NOMO-1 treated with DMSO at 0.1 percent for 48 hours (cell line): Measurements from ENCODE around the gene SCAMP5.

Experiments
- DNase-seq: peaks from one replicate; lab custom pipeline; 2025; ENCODE audit not compliant: unreplicated experiment; lab: John Stamatoyannopoulos, UW

Gene SCAMP5

DNA sequence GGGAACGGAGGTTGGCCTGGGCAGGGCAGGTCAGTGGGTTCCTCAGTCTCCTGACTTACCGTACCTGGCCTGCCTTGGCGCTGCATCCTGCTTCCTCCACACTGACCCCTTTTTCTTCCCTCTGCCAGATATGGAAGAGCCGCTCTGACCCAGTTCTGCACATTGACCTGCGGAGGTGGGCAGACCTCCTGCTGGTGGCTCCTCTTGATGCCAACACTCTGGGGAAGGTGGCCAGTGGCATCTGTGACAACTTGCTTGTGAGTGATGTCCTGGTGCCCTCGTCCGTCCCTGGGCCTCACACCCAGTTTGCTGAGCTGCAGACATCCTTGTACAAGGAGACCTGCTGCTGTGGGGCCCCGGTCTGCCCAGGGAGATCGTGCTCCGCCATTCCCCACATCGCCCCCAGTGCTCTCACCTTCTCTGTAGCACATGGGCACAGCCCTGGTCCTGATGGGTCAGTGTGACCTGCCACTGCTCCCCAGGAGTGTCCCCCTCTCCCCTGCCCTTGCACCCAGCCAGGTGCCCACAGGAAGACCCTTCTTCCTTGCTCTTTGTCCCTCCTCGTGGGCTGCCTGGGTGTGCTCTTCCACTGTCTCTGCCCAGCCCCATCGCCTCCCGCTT is 49.0 kb downstream of the SCAMP5 start:
- DNase-seq: no peak

DNA sequence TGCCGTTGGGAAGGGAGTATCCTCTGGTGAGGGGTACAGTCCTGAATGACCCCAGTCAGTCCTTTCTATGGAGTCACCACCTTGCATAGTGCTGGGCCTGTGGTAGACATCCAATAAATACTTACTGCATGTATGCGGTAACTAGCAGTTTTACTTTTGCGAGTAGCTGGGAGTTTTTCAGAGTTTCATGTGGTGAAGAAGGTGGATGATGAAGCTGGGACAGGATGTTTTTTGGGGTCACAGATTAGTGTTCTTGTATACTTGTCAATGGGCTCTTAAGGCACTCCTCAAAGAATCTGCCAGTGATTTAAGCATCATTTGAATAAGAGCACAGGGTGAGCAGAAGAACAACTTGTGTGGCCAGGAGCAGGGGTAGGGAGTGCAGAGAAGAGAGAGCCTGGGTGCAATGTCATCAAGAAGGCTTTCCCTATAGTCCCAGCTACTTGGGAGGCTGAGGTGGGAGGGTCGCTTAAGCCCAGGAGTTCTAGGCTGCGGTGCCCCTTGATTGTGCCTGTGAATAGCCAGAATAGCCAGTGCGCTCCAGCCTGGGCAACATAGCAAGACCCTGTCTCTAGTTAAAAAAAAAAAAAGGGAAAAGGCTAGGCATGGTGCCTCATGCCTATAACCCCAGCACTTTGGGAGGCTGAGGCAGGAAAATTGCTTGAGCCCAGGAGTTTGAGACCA is 50.1 kb downstream of the SCAMP5 start:
- no peak for DNase-seq

DNA sequence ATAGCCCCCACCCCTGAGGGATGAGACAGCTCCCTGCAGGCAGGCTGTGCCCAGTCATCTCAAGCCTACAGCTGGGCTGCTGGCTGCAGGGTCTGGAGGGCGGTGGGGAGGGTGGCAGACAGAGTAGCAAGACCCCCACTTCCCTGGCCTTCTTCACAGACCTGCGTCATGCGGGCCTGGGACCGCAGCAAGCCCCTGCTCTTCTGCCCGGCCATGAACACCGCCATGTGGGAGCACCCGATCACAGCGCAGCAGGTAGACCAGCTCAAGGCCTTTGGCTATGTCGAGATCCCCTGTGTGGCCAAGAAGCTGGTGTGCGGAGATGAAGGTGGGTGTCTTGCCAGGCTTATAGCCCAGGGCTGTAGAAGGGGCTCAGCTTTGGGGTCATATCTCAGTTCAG is 53.0 kb downstream of the SCAMP5 start:
- DNase-seq: no peak

DNA sequence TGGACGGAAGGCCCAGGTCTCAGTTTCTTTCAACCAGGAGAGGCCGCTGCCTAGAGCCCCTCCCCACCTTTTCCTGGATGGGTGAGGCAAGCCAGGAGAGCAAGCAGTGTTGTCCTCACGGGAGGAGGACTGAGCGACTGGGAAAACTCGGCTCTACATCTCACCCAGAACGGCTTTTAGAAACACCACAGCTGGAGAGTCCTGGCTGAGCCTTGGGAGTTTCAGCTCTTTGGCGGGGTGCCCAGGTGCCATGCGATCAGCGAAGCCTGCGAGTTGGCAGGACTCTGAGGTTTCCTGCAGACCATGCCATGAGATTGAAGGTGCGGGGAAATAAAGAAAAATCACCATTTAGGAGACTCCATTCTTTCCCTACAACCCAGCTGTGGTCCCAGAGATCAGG is 54.0 kb downstream of the SCAMP5 start:
- no peak for DNase-seq

DNA sequence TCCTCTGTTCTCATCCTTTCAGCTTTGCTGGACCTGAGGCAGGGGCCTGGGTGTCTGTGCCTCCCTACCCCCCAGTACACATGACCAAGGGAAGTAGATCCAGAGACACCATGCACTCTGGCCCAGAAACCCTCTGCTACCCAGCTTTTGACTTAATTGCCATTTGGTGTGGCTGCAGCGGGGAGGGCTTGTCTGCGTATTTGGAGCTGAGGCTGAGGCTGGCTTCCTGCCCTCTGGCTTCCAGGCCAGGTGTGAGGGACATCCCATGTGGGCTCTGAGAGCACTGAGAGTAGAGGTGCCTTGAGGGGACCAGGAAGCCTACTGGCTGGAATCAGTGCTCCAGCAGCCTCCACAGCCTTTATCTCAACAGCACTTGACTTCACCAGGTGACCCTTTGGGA is 54.9 kb downstream of the SCAMP5 start:
- no peak for DNase-seq

DNA sequence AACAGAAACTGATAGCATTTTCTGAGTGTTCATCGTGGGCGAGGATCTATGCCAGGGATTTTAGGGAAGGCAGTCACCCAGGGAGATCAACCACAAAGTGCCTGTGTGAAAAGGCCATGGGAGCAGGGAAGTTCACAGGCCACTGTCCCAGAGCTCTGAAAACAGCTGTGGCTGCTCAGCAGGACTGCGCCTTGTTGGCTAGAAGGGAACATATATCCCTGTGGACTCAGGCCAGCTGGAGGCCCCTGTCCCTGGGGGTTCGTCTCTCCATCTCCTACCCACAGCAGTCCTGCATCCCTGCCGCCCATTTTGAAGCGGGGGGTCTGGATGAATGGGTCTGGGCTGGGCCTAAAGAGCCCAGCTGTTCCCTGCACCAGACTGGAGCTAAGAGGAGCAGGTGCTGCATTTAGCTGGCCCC is 55.8 kb downstream of the SCAMP5 start:
- DNase-seq: no peak

DNA sequence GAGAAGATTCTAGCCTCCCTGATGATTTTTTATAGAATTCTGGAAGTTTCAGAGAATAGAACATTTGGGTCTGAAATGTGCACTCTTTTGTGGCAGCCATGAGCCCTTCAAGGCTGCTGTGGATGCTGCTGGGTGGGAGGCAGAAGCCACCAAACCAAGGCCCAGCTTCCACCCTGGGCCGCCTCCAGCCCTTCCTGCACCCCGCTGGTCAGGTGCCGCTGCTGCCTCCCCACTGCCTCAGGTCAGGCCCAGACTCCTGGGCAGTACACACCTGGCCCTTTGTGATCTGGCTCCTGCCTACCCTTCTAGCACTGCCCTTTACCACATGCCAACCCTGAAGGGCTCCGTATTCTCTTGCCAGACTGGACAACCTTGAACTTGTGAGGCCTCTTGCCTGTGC is 56.3 kb downstream of the SCAMP5 start:
- no peak for DNase-seq

DNA sequence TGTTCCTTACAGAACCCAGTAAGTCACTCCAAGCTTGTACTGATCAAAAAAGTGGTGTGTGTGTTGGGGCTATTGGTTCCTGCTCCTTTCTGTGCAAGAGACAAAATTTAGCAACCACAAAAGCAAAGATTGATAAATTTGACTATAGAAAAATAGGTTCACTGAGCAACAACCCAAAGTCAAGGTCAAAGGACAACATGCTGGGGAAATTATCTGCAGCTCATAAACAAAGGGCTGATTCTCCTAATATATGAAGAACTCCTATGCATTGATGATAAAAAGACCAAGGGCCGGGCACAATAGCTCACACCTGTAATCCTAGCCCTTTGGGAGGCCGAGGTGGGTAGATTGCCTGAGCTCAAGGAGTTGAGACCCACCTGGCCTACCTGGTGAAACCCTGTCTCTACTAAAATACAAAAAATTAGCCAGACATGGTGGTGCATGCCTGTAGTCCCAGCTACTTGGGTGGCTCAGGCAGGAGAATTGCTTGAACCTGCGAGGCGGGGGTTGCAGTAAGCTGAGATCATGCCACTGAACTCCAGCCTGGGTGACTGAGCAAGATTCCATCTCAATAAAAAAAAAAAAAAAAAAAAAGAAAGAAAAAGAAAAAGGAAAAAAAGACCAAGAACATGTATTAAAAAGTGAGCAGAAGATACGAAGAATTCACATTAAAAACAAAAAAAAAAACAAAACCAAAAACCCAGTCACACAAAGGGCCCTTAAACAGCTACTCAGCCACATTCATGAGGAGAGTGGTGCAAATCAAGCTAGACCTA is 57.8 kb downstream of the SCAMP5 start:
- no peak for DNase-seq

DNA sequence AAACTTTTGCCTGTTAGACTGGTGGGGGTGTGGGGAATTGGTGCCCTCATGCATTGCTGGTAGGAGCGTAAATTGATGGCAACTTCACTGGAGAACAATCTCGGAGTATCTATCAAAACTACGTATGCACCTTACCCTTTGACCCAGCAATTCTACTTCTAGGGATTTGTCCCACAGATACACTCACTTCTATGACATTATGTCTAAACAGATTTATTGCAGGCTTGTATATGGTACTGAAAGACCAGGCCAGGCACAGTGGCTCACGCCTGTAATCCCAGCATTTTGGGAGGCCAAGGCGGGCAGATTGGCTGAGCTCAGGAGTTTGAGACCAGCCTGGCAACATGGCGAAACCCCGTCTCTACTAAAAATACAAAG is 58.4 kb downstream of the SCAMP5 start:
- DNase-seq: no peak

DNA sequence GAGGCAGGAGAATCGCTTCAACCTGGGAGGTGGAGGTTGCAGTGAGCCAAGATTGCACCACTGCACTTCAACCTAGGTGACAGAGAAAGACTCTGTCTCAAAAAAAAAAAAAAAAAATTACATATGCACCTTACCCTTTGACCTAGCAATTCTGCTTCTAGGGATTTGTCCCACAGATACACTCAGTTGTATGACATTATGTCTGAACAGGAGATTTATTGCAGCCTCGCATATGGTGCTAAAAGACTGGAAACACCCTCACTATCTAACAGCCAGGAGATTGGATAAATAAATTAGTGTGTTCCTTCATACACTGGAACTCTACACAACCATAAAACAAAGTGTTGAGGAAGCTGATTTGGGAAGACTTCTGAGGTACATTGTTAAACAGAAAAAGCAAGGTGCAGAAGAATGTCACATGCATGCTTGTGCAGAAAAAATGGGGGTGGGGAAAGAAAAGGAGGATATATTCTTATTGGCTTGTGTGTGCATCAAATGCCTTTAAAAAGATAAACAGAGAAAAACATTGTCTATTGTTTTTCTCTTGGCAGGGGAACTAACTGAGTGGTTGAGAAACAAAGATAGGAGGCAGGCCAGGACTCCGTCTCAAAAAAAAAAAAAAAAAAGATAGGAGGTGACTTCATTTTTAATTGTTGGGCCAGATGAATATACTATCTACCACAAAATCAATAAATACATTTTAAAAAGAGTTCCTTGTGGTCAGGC is 59.0 kb downstream of the SCAMP5 start:
- no peak for DNase-seq

DNA sequence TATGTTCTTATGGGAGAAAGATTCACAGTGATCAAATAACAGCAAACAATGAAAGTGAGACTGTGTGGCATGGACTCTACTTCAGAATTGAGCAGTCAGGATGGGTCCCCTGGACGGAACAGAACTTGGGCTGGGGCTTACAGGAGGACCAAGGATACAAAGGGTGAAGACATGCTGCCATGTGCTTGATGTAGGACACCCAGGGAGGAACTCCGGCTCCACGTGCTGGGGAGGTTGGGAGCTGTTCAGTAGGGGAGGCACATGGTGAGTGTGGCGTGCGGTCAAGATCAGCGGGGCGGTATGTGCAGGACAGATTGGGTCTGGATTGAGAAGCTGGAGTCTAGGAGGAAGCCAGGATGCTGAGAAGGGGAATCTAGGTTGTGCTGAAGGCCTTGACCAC is 60.7 kb downstream of the SCAMP5 start:
- DNase-seq: no peak

DNA sequence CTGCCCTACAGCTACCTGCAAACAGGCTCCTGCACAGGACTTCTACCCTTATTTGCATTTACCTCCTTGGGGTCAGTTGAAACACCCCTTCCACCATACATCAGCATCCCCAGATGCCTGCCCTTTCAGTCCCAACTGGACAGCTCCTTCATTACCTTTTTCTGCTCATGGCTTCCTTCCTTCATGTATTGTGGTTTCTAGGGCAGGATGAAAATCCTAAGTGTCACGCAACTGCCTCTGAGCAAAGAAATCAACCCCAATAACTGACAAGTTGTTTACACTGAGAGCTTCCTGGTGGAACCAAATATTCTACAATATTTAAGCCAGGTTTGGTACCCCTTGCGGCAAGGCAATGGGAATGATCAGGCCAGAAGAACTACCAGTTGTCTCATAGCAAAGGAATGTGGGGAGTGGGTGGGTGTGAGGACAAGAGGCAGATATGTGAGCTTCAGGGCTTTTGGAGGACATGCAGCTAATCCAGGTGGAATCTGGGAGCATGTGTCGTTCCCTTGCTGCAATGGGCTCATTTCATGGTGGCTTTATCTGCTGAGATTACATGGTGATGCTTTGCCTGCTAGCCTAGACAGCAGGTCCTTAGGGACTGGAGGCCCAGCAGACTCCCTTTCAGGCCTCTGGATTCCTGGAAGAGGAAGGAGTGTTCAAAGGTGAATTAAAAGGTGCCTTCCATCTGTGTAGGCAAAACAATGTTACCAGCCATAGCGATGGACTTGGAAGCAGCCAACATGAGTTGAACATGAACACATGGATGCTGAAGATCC is 63.0 kb downstream of the SCAMP5 start:
- DNase-seq: no peak

DNA sequence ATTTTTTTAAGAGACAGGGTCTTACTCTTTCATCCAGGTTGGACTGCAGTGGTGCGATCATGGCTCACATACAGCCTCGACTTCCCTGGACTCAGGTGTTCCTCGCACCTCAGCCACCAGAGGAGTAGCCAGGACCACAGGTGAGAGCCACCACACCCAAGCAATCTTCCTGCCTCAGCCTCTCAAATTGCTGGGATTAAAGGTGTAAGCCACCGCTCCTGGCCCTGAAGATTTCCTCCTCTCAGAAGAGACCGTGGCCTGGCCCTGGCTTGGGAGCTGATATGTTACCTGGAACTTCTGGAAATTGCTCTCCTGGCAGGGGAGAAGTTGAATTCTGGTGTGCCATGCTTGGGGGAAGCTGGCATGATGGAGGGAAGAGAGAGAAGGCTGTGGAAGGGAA is 64.2 kb downstream of the SCAMP5 start:
- DNase-seq: no peak

DNA sequence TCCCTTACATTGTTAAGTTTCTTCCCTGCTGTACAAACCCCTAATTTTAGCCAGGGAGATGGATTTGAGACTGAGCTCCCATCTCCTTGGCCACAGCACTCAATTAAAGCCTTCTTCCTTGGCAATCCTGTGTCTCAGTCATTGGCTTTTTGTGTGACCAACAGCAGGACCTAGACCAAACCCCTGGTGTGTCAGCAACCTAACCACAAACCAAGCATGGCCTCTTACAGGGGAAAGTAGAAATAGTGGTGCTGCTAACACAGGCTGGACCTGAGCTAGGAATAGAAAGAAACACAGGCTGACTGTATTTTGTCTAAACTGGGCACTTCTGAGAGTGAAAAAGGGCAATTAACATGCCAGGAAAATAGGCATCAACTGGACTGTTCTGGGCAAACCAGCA is 65.9 kb downstream of the SCAMP5 start:
- peak; percentile 86 for DNase-seq

DNA sequence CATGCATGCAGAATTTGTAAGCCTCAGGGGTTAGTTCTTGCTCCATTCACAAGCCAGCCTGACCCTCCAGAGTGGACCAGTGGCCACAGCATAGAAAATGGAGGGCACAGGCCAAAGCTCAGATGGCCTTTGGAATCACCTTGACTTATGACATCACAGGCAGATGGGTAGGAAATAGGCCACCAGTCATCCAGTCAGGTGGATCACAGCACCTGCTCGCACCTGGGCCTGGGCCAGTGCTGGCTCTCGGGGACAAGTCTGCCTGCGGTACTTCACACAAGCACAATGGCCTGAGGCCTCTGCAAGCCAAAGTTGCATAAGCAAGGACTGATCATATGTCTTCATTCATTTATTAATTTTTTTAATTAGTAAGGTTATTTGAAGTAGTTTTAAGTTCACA is 67.3 kb downstream of the SCAMP5 start:
- DNase-seq: no peak

DNA sequence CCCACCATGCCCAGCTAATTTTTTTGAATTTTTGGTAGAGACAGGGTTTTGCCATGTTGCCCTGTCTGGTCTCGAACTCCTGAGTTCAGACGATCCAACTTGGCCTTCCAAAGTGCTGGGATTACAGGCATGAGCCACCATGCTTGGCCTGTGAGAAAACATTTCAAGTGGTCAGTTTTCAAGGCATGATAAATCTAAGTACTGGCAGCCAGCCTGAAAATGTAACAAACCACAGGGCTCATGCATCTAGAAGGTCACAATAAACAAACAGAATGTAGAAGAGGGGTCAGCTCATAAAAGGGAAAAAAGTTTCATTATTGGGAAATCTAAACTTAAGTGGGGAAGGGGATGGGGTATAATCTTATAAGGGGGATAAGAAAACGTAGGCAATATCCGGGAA is 68.0 kb downstream of the SCAMP5 start:
- DNase-seq: no peak

DNA sequence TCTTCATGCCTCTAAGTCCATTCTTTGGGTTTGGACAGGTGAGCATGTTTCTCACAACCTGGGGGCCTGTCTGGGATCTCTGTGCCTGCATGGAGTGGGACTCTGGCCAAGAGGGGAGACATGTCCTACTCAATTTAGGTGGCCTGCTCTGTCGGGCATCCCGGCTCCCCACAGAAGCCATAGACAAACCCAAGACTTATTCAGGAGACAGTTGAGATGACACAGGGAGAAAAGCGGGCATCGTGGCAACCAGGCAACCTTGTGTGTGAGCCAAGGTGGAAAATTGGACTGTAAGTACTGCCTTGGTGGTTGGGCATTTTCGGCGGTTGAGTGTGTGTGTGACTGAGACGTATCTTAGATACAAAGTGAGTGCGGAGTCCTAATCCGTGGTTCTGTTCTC is 68.5 kb downstream of the SCAMP5 start:
- DNase-seq: no peak

DNA sequence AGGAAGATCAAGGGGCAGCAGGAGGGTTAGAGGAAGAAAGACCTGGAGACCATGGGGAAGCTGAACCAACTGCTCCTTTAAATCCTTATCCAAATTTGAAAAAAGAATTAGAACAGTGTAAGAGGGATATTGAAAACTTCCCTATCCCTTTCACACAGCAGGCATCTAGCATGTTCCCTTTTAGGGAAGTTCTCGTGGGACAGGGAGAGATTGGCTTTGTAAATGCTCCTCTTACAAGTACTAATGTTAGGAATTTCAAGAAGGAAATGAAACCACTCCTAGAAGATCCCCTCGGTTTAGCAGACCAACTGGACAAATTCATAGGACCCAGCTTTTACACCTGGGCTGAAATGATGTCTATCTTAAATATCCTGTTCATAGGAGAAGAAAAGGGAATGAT is 69.5 kb downstream of the SCAMP5 start:
- DNase-seq: no peak

DNA sequence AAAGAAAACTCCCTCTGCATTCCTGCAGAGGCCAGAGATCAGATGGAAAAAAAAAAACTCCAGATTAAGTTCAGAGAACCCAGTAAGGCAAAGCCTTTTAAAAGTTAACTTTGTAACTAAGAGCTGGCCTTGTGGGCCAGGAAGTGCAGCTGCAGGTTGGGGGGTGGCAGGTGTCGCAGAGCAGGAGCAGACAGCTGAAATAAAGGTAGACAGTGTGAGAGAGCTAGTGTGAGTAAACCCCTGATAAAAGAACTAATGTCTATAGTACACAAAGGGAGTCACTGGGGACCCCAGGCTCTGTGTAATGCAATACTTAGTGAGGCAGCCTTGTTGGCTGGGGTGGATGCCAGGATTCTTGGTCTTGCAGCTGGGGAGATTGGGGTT is 70.1 kb downstream of the SCAMP5 start:
- DNase-seq: no peak

DNA sequence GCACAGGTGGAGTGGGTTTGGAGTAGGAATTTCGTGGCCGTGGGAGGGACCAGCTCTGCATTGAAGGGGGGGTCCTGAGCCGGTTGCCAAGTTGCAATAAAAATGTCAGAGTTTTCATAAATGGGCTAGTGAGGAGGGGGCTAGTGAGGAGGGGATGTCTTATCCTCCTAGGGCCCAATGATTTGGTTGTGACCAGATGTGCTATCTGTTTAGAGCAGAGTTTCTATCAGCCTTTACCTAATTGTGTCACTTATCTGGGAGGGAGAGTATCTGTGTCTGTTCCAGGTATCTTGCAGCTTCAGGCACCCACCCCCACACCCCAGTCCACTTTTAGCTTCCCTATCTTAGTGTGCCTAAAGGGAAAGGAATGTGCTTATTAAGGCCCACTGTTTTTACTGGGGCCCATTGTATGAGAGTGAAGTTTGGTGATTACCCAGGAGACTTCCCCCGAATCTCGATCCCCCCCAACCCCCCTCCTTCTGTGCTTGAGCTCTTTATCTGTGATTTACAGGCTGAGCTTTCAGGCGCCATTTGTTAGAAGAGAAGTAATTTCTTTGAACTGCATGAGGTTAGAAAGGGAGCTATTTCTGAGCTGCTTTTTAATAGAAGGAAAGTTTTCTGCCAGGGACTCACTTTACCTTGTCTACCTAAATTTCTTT is 70.6 kb downstream of the SCAMP5 start:
- DNase-seq: no peak
